ENCODE results near the gene TMEM8B.

GRCh38 chr9:35871545-35871944, 42.5 kb downstream of the TMEM8B start:
- no peak for TF ChIP-seq POLR2A (IDR thresholded peaks at IDR 0.05)
- no peak for TF ChIP-seq CTCF (IDR thresholded peaks at IDR 0.05)
